Ovary (tissue), 3 donors: Measurements from ENCODE around the gene HSD17B7.
"Not testable (repeated sequence)": the region's sequence is repeated elsewhere in the genome, so short reads cannot be mapped to it uniquely, and the experiment has no call there.

Experiments used
- CTCF ChIP-seq, 3 donors: fragments of 450-650 bp in 2 of 3; fragments of 200-600 bp in 1 of 3; IDR thresholded peaks; one replicate each; pipeline versions ENCODE4 v1.5.1 to v1.8.0; 2016 to 2022; ENCODE audit warnings: antibody characterized with exemption in 3 of 3, mild to moderate bottlenecking in 1 of 3
- EP300 ChIP-seq: sonication (generic); formaldehyde crosslinking; IDR thresholded peaks from one replicate; pipeline ENCODE4 v1.6.1; 2017; ENCODE audit warnings: antibody characterized with exemption
- POLR2A ChIP-seq: fragments of 450-650 bp; IDR thresholded peaks from one replicate; pipeline ENCODE4 v1.6.1; 2017; ENCODE audit warnings: antibody characterized with exemption, mild to moderate bottlenecking, moderate library complexity
- donor health status: DM: no; HTN: no; CAD: no.

GRCh38 chr1:162818136-162818535 is 27.6 kb downstream of the HSD17B7 start:
- not testable (repeated sequence) for TF ChIP-seq CTCF (IDR thresholded peaks at IDR 0.05); POLR2A; EP300
